H1 (cell line): ENCODE results near the gene ARPC2. TPM values are rescaled to one million over a fixed set of nuclear protein-coding genes. Genes with fewer than 3 reads are reported as not detected.

Experiments used
- CTCF ChIA-PET: fragments of 300-600 bp; sonication (Branson Sonifier 250); formaldehyde crosslinking; loops from one replicate; lab custom pipeline; 2021; ENCODE audit not compliant: partially characterized antibody; lab: Charles Lee
- POLR2A ChIA-PET: fragments of 300-600 bp; sonication (Branson Sonifier 250); formaldehyde crosslinking; loops from one replicate; lab custom pipeline; 2021; ENCODE audit warnings: inconsistent platforms; ENCODE audit not compliant: partially characterized antibody; lab: Charles Lee
- DNase-seq, 2 experiments: peaks; one replicate each; pipeline versions ENCODE4 v3.0.0 to v3.0.0-alpha.2; 2010 to 2022; ENCODE audit warnings: low spot score in 2 of 2, low read depth in 1 of 2, mixed read lengths in 1 of 2
- FAIRE-seq: peaks from 2 replicates; lab custom pipeline; 2011; peaks lifted over from hg19 to GRCh38; lab: Jason Lieb, UNC
- H2AFZ ChIP-seq: 2 replicates; pipeline ENCODE4 v1.8.1; 2012; ENCODE audit warnings: low read length, inconsistent platforms
- H2AK5ac ChIP-seq: 2 replicates; pipeline ENCODE4 v1.6.1; 2013; ENCODE audit warnings: low read depth, low read length
- H2BK120ac ChIP-seq: replicated peaks from 2 replicates; pipeline ENCODE3; 2013; ENCODE audit warnings: low read depth, low read length, inconsistent platforms
- H2BK12ac ChIP-seq: 2 replicates; pipeline ENCODE4 v1.6.1; 2013; ENCODE audit warnings: low read depth, low read length
- H2BK15ac ChIP-seq: 2 replicates; pipeline ENCODE4 v1.6.1; 2013; ENCODE audit warnings: low read length
- H2BK20ac ChIP-seq: 2 replicates; pipeline ENCODE4 v1.6.1; 2013; ENCODE audit warnings: low read length
- H2BK5ac ChIP-seq: 2 replicates; pipeline ENCODE4 v1.6.1; 2013; ENCODE audit warnings: low read depth, low read length
- H3K14ac ChIP-seq: 2 replicates; pipeline ENCODE4 v1.6.1; 2013; ENCODE audit warnings: inconsistent platforms; ENCODE audit not compliant: insufficient read length
- H3K18ac ChIP-seq: 2 replicates; pipeline ENCODE4 v1.6.1; 2013; ENCODE audit warnings: low read length; ENCODE audit errors: extremely low read depth
- H3K23ac ChIP-seq: 2 replicates; pipeline ENCODE4 v1.6.1; 2013; ENCODE audit warnings: inconsistent platforms; ENCODE audit not compliant: insufficient read length
- H3K23me2 ChIP-seq: 2 replicates; pipeline ENCODE4 v1.6.1; 2013; ENCODE audit warnings: low read depth, low read length
- H3K27ac ChIP-seq: 2 replicates; pipeline ENCODE4 v1.6.1; 2011; ENCODE audit warnings: low read depth, low read length, inconsistent platforms
- H3K27me3 ChIP-seq, 4 experiments: replicated peaks in 1 of 4; 1 replicate in 1 of 4; 2 replicates in 3 of 4; pipeline versions ENCODE4 v1.6.1 to v1.8.1; 2011 to 2013; ENCODE audit warnings: low read length in 3 of 4, mild to moderate bottlenecking in 3 of 4, inconsistent platforms in 2 of 4, mixed read lengths in 2 of 4, moderate library complexity in 1 of 4; ENCODE audit not compliant: control insufficient read depth in 3 of 4, insufficient read depth in 3 of 4; ENCODE audit errors: extremely low read depth in 1 of 4
- H3K36me3 ChIP-seq, 4 experiments: 2 replicates each; pipeline versions ENCODE4 v1.6.1 to v1.8.1; 2011 to 2013; ENCODE audit warnings: mild to moderate bottlenecking in 4 of 4, low read length in 3 of 4, moderate library complexity in 2 of 4, control low read depth in 1 of 4, inconsistent platforms in 1 of 4; ENCODE audit not compliant: insufficient read depth in 4 of 4, control insufficient read depth in 2 of 4
- H3K4ac ChIP-seq: replicated peaks from 2 replicates; pipeline ENCODE3; 2013; ENCODE audit warnings: low read length, low read depth, mixed read lengths, inconsistent platforms; ENCODE audit not compliant: insufficient read length
- H3K4me1 ChIP-seq, 4 experiments: replicated peaks in 1 of 4; 1 replicate in 1 of 4; 2 replicates in 3 of 4; pipeline versions ENCODE4 v1.6.1 to v1.8.1; 2011 to 2013; ENCODE audit warnings: low read length in 3 of 4, inconsistent platforms in 2 of 4, mixed read lengths in 1 of 4; ENCODE audit not compliant: insufficient read depth in 4 of 4, control insufficient read depth in 3 of 4
- H3K4me2 ChIP-seq, 2 experiments: 2 replicates each; pipeline versions ENCODE4 v1.6.1 to v1.8.1; 2011 to 2013; ENCODE audit warnings: low read depth in 2 of 2, low read length in 2 of 2, control low read depth in 1 of 2, inconsistent platforms in 1 of 2, mild to moderate bottlenecking in 1 of 2; ENCODE audit not compliant: insufficient read depth in 1 of 2
- H3K4me3 ChIP-seq, 4 experiments: fragments of 200-600, 300-600 bp in 1 of 4; sonication (generic), shearing (Covaris generic), sonication (Bioruptor Twin) in 1 of 4; 2 replicates each; pipeline versions ENCODE4 v1.5.1 to v1.8.1; 2011 to 2016; ENCODE audit warnings: low read length in 4 of 4, low read depth in 3 of 4, control low read depth in 2 of 4, inconsistent platforms in 2 of 4, mild to moderate bottlenecking in 2 of 4, mixed read lengths in 1 of 4, moderate library complexity in 1 of 4; ENCODE audit not compliant: insufficient read depth in 2 of 4; ENCODE audit errors: extremely low read depth in 1 of 4
- H3K56ac ChIP-seq: replicated peaks from 2 replicates; pipeline ENCODE3; 2013; ENCODE audit warnings: low read depth, mild to moderate bottlenecking, mixed read lengths, low read length, inconsistent platforms; ENCODE audit not compliant: insufficient read length
- H3K79me1 ChIP-seq: 2 replicates; pipeline ENCODE4 v1.6.1; 2013; ENCODE audit warnings: low read depth, low read length, control low read depth
- H3K79me2 ChIP-seq, 2 experiments: 2 replicates each; pipeline versions ENCODE4 v1.6.1 to v1.8.1; 2012 to 2013; ENCODE audit warnings: low read length in 2 of 2, mild to moderate bottlenecking in 2 of 2, inconsistent platforms in 1 of 2; ENCODE audit not compliant: insufficient read depth in 2 of 2, control insufficient read depth in 1 of 2
- H3K9ac ChIP-seq, 4 experiments: replicated peaks in 1 of 4; 1 replicate in 1 of 4; 2 replicates in 3 of 4; pipeline versions ENCODE4 v1.6.1 to v1.8.1; 2011 to 2013; ENCODE audit warnings: low read depth in 3 of 4, low read length in 3 of 4, control low read depth in 2 of 4, mild to moderate bottlenecking in 2 of 4, moderate library complexity in 2 of 4, inconsistent platforms in 1 of 4; ENCODE audit errors: extremely low read depth in 1 of 4
- H3K9me3 ChIP-seq, 2 experiments: 2 replicates each; pipeline versions ENCODE4 v1.6.1 to v1.8.1; 2012 to 2013; ENCODE audit warnings: mild to moderate bottlenecking in 2 of 2, moderate library complexity in 2 of 2, control low read depth in 1 of 2, inconsistent platforms in 1 of 2, low read depth in 1 of 2, low read length in 1 of 2, mixed read lengths in 1 of 2; ENCODE audit not compliant: insufficient read depth in 2 of 2
- H4K20me1 ChIP-seq, 2 experiments: replicated peaks in 1 of 2; 2 replicates each; pipeline versions ENCODE3 to v1.8.1; 2011 to 2013; ENCODE audit warnings: inconsistent platforms in 2 of 2, low read length in 2 of 2, mild to moderate bottlenecking in 1 of 2; ENCODE audit not compliant: insufficient read depth in 2 of 2, control insufficient read depth in 1 of 2
- H4K5ac ChIP-seq: 2 replicates; pipeline ENCODE4 v1.6.1; 2013; ENCODE audit warnings: low read length, low read depth, mixed read lengths, inconsistent platforms; ENCODE audit not compliant: insufficient read length
- H4K8ac ChIP-seq: 2 replicates; pipeline ENCODE4 v1.8.0; 2013; ENCODE audit warnings: mild to moderate bottlenecking, moderate library complexity, low read length, inconsistent platforms; ENCODE audit not compliant: insufficient read depth; ENCODE audit errors: extremely low read depth
- H4K91ac ChIP-seq: replicated peaks from 2 replicates; pipeline ENCODE3; 2013; ENCODE audit warnings: low read length, mixed read lengths, inconsistent platforms; ENCODE audit not compliant: insufficient read length
- CBX8 ChIP-seq: fragments of 300-800, 300-1000 bp; sonication (generic); IDR thresholded peaks from 2 replicates; pipeline ENCODE4 v1.7.1; 2016; ENCODE audit warnings: low read depth, low read length, borderline replicate concordance
- E2F6 ChIP-seq: IDR thresholded peaks from 2 replicates; pipeline ENCODE4 v1.6.1; 2012; ENCODE audit warnings: inconsistent platforms
- EZH2 ChIP-seq: fragments of 200-600 bp; sonication (generic); IDR thresholded peaks from 2 replicates; pipeline ENCODE4 v1.7.1; 2012; ENCODE audit warnings: low read depth, mild to moderate bottlenecking, moderate library complexity, low read length, inconsistent platforms; ENCODE audit not compliant: severe bottlenecking
- KDM1A ChIP-seq: fragments of 200-600, 300-600 bp; sonication (generic); IDR thresholded peaks from 2 replicates; pipeline ENCODE4 v1.7.1; 2016; ENCODE audit warnings: mild to moderate bottlenecking, low read length, borderline replicate concordance
- RNF2 ChIP-seq: fragments of 200-900, 300-1000 bp; sonication (generic); IDR thresholded peaks from 2 replicates; pipeline ENCODE4 v1.7.1; 2016; ENCODE audit warnings: borderline replicate concordance, low read depth, mild to moderate bottlenecking, antibody characterized with exemption, low read length; ENCODE audit not compliant: poor library complexity, severe bottlenecking; ENCODE audit errors: missing control alignments
- SAP30 ChIP-seq: fragments of 300-600 bp; sonication (generic); IDR thresholded peaks from 2 replicates; pipeline ENCODE4 v1.7.1; 2012; ENCODE audit warnings: low read length, moderate library complexity, mild to moderate bottlenecking, inconsistent platforms; ENCODE audit not compliant: insufficient read depth, insufficient replicate concordance
- TCF12 ChIP-seq: IDR thresholded peaks from 2 replicates; pipeline ENCODE4 v1.6.1; 2011; ENCODE audit warnings: low read depth, mild to moderate bottlenecking, low read length
- WGBS, 2 experiments: shearing (Covaris generic) in 1 of 2; methylation state at CpG; one replicate each; pipeline versions ENCODE4 v1.1.6 to v1.1.7; 2013 to 2015; ENCODE audit warnings: low lambda C conversion rate in 2 of 2, mixed read lengths in 2 of 2, inconsistent platforms in 1 of 2, low coverage in 1 of 2, missing lambda C conversion rate in 1 of 2; ENCODE audit not compliant: insufficient replicate concordance in 2 of 2, insufficient coverage in 1 of 2, insufficient read length in 1 of 2; ENCODE audit errors: extremely low coverage in 1 of 2, missing lambda C conversion rate in 1 of 2; 5-methylcytosine and 5-hydroxymethylcytosine counted together
- polyA plus RNA-seq, 7 experiments: library from polyadenylated mRNA; depleted of rRNA in 3 of 7; stranded (reverse) in 5 of 7; unstranded in 2 of 7; fragments of >200 nt in 5 of 7; fragments of 200-250 nt in 2 of 7; gene quantifications; 1 replicate in 5 of 7; 2 replicates in 1 of 7; 4 replicates in 1 of 7; pipeline versions ENCODE4 v1.2.1 to v1.2.3, GENCODE V29; 2011 to 2013; ENCODE audit warnings: missing spikeins in 2 of 7, mixed read lengths in 2 of 7
- total RNA-seq: library from RNA; stranded (reverse); fragmentation: NEBNext Ultra II Directional; extraction: Animal tissue kit (Norgen Biotek cat#: 25700); gene quantifications from 2 replicates; pipeline ENCODE4 v1.2.1, GENCODE V29; 2021

Gene ARPC2
- total and polyA plus RNA-seq, 2 of the 8 experiments (the other 6 are each of a cell fraction or from before 2014, with no cell fraction given) = 174 to 195 TPM

GRCh38 chr2:218291318-218292047 is 74.5 kb downstream of the ARPC2 start:
- peak overlapping the region; percentile 72 to 82 for H3K4me2 ChIP-seq
- no peak for TF ChIP-seq E2F6
- no peak for TF ChIP-seq TCF12
- no peak for TF ChIP-seq KDM1A
- TF ChIP-seq RNF2 = no peak
- TF ChIP-seq CBX8 = no peak
- no peak for TF ChIP-seq SAP30
- no peak for TF ChIP-seq EZH2
- TF ChIP-seq, all 59 proteins: peak for 0
- Histone ChIP-seq H3K56ac (no peak overlapping the region), H3K36me3 (no peaks in the 10 kb centered on the region), H3K14ac (no peak overlapping the region), H4K20me1 (no peaks in the 10 kb centered on the region), H3K79me1 (0 out of 2 replicates have a peak, but pooled peaks cover 4% of the 10 kb centered on the region), H3K27me3 (no peaks in the 10 kb centered on the region), H2AK5ac (no peak overlapping the region), H4K91ac (peak overlapping the region; percentile 0), H3K4me1 (peaks cover 5 to 14% (median 9%) of the 10 kb centered on the region in 4 experiments; a peak in 6 of 7 replicates), H2BK12ac (peak overlapping the region; percentile 77; the same call in 1 of the 2 replicates), H2BK5ac (no peak overlapping the region; the same call in 1 of the 2 replicates), H3K9ac (peak overlapping the region in 2 of 4 experiments; percentile 59 to 62; a peak in 3 of 7 replicates), H3K18ac (peak overlapping the region; percentile 36; the same call in 1 of the 2 replicates), H2AFZ (no peak overlapping the region), H4K8ac (peak overlapping the region; percentile 15; the same call in 1 of the 2 replicates), H2BK20ac (no peak overlapping the region), H2BK120ac (no peak overlapping the region), H3K4ac (no peak overlapping the region), H3K4me3 (peak overlapping the region; percentile 51 to 66 (median 64)), H2BK15ac (no peak overlapping the region), H3K79me2 (no peaks in the 10 kb centered on the region), H3K23me2 (peaks cover 5% of the 10 kb centered on the region; the same call in 1 of the 2 replicates), H4K5ac (no peak overlapping the region), H3K9me3 (no peaks in the 10 kb centered on the region), H3K27ac (no peak overlapping the region), H3K23ac (no peak overlapping the region)
- ChIA-PET POLR2A (interaction anchor here (1.1 to 1.7 kb wide), 6 partner anchors 9 to 42 kb away, joined by 3 to 4 read pairs (median 3); partner anchors contain the start of genes AAMP and PNKD), CTCF (interaction anchor here (0.7 to 12.1 kb wide), 14 partner anchors 8 to 103 kb away, joined by 3 to 94 read pairs (median 4); partner anchors contain the start of genes AAMP, CATIP and PNKD)
- no peak for FAIRE-seq
- 82% methylated on average over 9 of the region's 12 CpGs; no CpG with 5 or more reads in 1 of the 2 experiments for WGBS, 2 experiments
- no peak for DNase-seq
